ENCODE results near the gene HSP90AA1. TPM values are rescaled to one million over a fixed set of nuclear protein-coding genes. Genes with fewer than 3 reads are reported as not detected.

The HSP90AA1 gene
- total and polyA plus RNA-seq, 2 experiments from 2014 or later, result 1,401 to 2,107 TPM

DNA sequence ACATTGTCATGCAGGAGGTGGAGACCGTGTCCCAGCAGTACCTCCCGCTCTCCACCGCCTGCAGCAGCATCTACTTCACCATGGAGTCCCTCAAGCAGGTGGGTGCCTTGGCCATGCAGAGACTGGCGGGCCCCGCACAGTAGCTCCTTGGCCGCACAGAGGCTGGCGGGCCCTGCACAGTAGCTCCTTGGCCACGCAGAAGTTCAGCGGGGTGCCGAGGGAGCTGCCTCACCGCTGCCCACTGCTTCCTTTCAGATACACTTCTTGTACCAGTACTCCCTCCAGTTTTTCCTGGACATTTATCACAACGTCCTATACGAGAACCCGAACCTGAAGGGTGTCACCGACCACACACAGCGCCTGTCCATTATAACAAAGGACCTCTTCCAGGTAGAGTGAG, 47.7 kb downstream of the HSP90AA1 start (continued):
- TF ChIP-seq, protein P1, sequence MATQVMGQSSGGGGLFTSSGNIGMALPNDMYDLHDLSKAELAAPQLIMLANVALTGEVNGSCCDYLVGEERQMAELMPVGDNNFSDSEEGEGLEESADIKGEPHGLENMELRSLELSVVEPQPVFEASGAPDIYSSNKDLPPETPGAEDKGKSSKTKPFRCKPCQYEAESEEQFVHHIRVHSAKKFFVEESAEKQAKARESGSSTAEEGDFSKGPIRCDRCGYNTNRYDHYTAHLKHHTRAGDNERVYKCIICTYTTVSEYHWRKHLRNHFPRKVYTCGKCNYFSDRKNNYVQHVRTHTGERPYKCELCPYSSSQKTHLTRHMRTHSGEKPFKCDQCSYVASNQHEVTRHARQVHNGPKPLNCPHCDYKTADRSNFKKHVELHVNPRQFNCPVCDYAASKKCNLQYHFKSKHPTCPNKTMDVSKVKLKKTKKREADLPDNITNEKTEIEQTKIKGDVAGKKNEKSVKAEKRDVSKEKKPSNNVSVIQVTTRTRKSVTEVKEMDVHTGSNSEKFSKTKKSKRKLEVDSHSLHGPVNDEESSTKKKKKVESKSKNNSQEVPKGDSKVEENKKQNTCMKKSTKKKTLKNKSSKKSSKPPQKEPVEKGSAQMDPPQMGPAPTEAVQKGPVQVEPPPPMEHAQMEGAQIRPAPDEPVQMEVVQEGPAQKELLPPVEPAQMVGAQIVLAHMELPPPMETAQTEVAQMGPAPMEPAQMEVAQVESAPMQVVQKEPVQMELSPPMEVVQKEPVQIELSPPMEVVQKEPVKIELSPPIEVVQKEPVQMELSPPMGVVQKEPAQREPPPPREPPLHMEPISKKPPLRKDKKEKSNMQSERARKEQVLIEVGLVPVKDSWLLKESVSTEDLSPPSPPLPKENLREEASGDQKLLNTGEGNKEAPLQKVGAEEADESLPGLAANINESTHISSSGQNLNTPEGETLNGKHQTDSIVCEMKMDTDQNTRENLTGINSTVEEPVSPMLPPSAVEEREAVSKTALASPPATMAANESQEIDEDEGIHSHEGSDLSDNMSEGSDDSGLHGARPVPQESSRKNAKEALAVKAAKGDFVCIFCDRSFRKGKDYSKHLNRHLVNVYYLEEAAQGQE (IDR thresholded peaks at IDR 0.05; ENCODE audit: unreplicated experiment), result no peak
- TF ChIP-seq JUNB (IDR thresholded peaks at IDR 0.05; ENCODE audit: unreplicated experiment), result no peak
- TF ChIP-seq POLR2AphosphoS5 (IDR thresholded peaks at IDR 0.05; ENCODE audit: low read depth), result no peak

DNA sequence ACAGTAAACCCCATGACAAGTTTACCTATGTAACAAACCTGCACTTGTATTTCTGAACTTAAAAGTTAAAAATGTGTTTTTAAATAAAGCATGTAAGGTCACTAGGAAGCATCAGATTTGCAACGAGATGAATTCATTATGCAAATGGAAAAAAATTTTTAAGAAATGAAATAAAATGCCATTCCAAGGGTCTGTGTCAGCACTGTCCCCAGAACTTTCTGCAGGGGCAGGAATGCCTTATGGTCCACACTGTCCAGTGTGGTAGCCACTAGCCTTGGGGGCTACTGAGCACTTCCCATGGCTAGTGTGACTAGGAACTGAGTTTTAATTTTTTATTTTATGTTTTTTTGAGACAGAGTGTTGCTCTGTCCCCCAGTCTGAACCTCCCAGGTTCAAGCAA, 49.2 kb downstream of the HSP90AA1 start:
- peaks cover 13% of the 10 kb centered on the region; the same call in 1 of the 2 replicates for H4K20me1 ChIP-seq (replicated peaks; ENCODE audit: insufficient read depth)
- no peak for ATAC-seq

DNA sequence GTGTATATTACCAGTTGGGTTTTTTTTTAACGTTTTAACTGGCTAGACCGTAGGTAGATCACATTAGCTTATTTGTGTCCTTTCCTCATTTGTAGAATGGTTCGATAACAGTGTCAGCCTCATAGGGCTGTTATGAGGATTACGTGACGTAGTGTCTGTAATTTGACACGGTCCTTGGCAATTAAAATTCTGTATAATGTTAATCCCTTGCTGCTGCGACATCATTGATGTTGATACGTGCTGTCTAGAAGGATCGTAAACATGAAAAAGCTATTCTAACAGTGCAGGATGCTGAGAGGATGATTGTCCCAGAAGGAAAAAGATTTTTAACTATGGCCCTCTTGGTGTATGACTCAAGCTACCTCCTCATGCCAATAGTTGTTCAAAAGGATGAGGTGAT, 50.9 kb downstream of the HSP90AA1 start:
- no peak overlapping the region for H3K27ac ChIP-seq (ENCODE audit: low read depth)
- Mint-ChIP-seq H3K9me3 (no peaks in the 10 kb centered on the region), H3K4me1 (no peaks in the 10 kb centered on the region), H3K36me3 (ENCODE audit: low read depth) (peaks cover 89% of the 10 kb centered on the region), H3K4me3 (no peak overlapping the region), H3K27ac (no peak overlapping the region), H3K27me3 (ENCODE audit: insufficient read depth, low read depth, poor library complexity) (no peaks in the 10 kb centered on the region)
- DNase-seq (ENCODE audit: low spot score) (no peak), ATAC-seq (no peak)
- no peak overlapping the region for H3K4me2 ChIP-seq
- peaks cover 8% of the 10 kb centered on the region; the same call in 1 of the 2 replicates for H3F3A ChIP-seq (replicated peaks; ENCODE audit: low read depth)
- no peaks in the 10 kb centered on the region for H3K9me2 ChIP-seq (ENCODE audit: insufficient read depth)
- H3K36me3 ChIP-seq (ENCODE audit: insufficient read depth), result peaks cover 83% of the 10 kb centered on the region
- H3K4me3 ChIP-seq, result no peak overlapping the region
- H3K4me1 ChIP-seq (ENCODE audit: insufficient read depth), result no peaks in the 10 kb centered on the region
- no peak overlapping the region for H2AFZ ChIP-seq
- H3K79me2 ChIP-seq (replicated peaks; ENCODE audit: insufficient read depth), result no peaks in the 10 kb centered on the region
- H3K27me3 ChIP-seq (ENCODE audit: insufficient read depth), result no peaks in the 10 kb centered on the region
- H4K20me1 ChIP-seq (replicated peaks; ENCODE audit: insufficient read depth), result peaks cover 13% of the 10 kb centered on the region; the same call in 1 of the 2 replicates
- no peak for TF ChIP-seq EZH2 (IDR thresholded peaks at IDR 0.05; ENCODE audit: low read depth, unreplicated experiment)
- TF ChIP-seq, protein P2, sequence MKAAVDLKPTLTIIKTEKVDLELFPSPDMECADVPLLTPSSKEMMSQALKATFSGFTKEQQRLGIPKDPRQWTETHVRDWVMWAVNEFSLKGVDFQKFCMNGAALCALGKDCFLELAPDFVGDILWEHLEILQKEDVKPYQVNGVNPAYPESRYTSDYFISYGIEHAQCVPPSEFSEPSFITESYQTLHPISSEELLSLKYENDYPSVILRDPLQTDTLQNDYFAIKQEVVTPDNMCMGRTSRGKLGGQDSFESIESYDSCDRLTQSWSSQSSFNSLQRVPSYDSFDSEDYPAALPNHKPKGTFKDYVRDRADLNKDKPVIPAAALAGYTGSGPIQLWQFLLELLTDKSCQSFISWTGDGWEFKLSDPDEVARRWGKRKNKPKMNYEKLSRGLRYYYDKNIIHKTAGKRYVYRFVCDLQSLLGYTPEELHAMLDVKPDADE (IDR thresholded peaks at IDR 0.05), result no peak
- TF ChIP-seq STAT1 (IDR thresholded peaks at IDR 0.05; ENCODE audit: unreplicated experiment), result no peak
- TF ChIP-seq, protein P1 (IDR thresholded peaks at IDR 0.05; ENCODE audit: unreplicated experiment), result no peak
- no peak for TF ChIP-seq POLR2AphosphoS5 (IDR thresholded peaks at IDR 0.05; ENCODE audit: low read depth)
- TF ChIP-seq, protein P3, sequence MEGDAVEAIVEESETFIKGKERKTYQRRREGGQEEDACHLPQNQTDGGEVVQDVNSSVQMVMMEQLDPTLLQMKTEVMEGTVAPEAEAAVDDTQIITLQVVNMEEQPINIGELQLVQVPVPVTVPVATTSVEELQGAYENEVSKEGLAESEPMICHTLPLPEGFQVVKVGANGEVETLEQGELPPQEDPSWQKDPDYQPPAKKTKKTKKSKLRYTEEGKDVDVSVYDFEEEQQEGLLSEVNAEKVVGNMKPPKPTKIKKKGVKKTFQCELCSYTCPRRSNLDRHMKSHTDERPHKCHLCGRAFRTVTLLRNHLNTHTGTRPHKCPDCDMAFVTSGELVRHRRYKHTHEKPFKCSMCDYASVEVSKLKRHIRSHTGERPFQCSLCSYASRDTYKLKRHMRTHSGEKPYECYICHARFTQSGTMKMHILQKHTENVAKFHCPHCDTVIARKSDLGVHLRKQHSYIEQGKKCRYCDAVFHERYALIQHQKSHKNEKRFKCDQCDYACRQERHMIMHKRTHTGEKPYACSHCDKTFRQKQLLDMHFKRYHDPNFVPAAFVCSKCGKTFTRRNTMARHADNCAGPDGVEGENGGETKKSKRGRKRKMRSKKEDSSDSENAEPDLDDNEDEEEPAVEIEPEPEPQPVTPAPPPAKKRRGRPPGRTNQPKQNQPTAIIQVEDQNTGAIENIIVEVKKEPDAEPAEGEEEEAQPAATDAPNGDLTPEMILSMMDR (conservative IDR thresholded peaks at IDR 0.05; ENCODE audit: low read depth in 2 of 2), result no peak
- no peak for TF ChIP-seq ZNF331 (CRISPR knock-in tag; IDR thresholded peaks at IDR 0.05; ENCODE audit: low read depth)

More for the DNA sequence above, 49.2 kb downstream of the HSP90AA1 start:
- Mint-ChIP-seq H3K4me1 (no peaks in the 10 kb centered on the region), H3K9me3 (no peaks in the 10 kb centered on the region), H3K27me3 (ENCODE audit: insufficient read depth, low read depth, poor library complexity) (peaks cover 4% of the 10 kb centered on the region), H3K36me3 (ENCODE audit: low read depth) (peaks cover 95% of the 10 kb centered on the region), H3K27ac (no peak overlapping the region), H3K4me3 (no peak overlapping the region)
- no peak overlapping the region for H2AFZ ChIP-seq
- no peaks in the 10 kb centered on the region for H3K4me1 ChIP-seq (ENCODE audit: insufficient read depth)
- H3K36me3 ChIP-seq (ENCODE audit: insufficient read depth), result peaks cover 85% of the 10 kb centered on the region
- peaks cover 3% of the 10 kb centered on the region; the same call in 1 of the 2 replicates for H3F3A ChIP-seq (replicated peaks; ENCODE audit: low read depth)
- H3K4me2 ChIP-seq, result no peak overlapping the region
- no peak overlapping the region for H3K4me3 ChIP-seq
- TF ChIP-seq ZNF331 (CRISPR knock-in tag; IDR thresholded peaks at IDR 0.05; ENCODE audit: low read depth) (no peak), EZH2phosphoT487 (IDR thresholded peaks at IDR 0.05; ENCODE audit: unreplicated experiment) (no peak)
- TF ChIP-seq, protein P2 (IDR thresholded peaks at IDR 0.05), result no peak
- DNase-seq (ENCODE audit: low spot score), result no peak
- H3K27me3 ChIP-seq (ENCODE audit: insufficient read depth), result no peaks in the 10 kb centered on the region
- no peaks in the 10 kb centered on the region for H3K79me2 ChIP-seq (replicated peaks; ENCODE audit: insufficient read depth)
- no peaks in the 10 kb centered on the region for H3K9me2 ChIP-seq (ENCODE audit: insufficient read depth)
- H3K27ac ChIP-seq (ENCODE audit: low read depth), result no peak overlapping the region

All from GM23338 (cell line).